PC-3 (cell line): Measurements from ENCODE around the gene GFRA3. TPM values are rescaled to one million over a fixed set of nuclear protein-coding genes. Genes with fewer than 3 reads are reported as not detected.
A peak's percentile ranks its signal among the peaks of the same experiment; 100 is the strongest.
"Not testable (repeated sequence)": the region's sequence is repeated elsewhere in the genome, so short reads cannot be mapped to it uniquely, and the experiment has no call there.

Source experiments
- ATAC-seq: fragments of 200-7000 bp; cut with Tn5 transposase; 2 replicates; pipeline ENCODE4 v1.9.1; 2020; ENCODE audit warnings: mild to moderate bottlenecking, moderate library complexity
- Bru-seq: library from RNA; stranded (reverse); fragments of 400-500 nt; gene quantifications from one replicate; lab custom pipeline; 2021; lab: Mats Ljungman, UMichigan
- BruChase-seq, 2 experiments: library from RNA; stranded (reverse); fragments of 400-500 nt; gene quantifications; one replicate each; lab custom pipeline; 2021; lab: Mats Ljungman, UMichigan
- BruUV-seq: library from RNA; stranded (reverse); fragments of 400-500 nt; replicated peaks from 2 replicates; lab custom pipeline; 2021; lab: Mats Ljungman, UMichigan
- CTCF ChIA-PET: fragments of 300-600 bp; sonication (Branson Sonifier 250); formaldehyde crosslinking; loops from one replicate; lab custom pipeline; 2022; ENCODE audit warnings: antibody characterized with exemption; lab: Charles Lee
- POLR2A ChIA-PET: fragments of 300-600 bp; sonication (Branson Sonifier 250); formaldehyde crosslinking; loops from one replicate; lab custom pipeline; 2022; ENCODE audit warnings: antibody characterized with exemption; ENCODE audit not compliant: unreplicated experiment; lab: Charles Lee
- DNase-seq: peaks from one replicate; pipeline ENCODE4 v3.0.0-alpha.2; 2015
- H2AFZ ChIP-seq: fragments of 300-600 bp; sonication (generic); 2 replicates; pipeline ENCODE4 v1.6.0; 2016; ENCODE audit warnings: antibody characterized with exemption, low read length
- H3F3A ChIP-seq: fragments of 300-600 bp; sonication (generic); one replicate; pipeline ENCODE4 v1.6.0; 2017; ENCODE audit warnings: antibody characterized with exemption, low read length, control low read depth, mild to moderate bottlenecking; ENCODE audit not compliant: unreplicated experiment
- H3K27ac ChIP-seq: fragments of 300-600 bp; sonication (generic); 2 replicates; pipeline ENCODE4 v1.5.1; 2016; ENCODE audit warnings: mild to moderate bottlenecking, low read length
- H3K27me3 ChIP-seq: fragments of 300-600 bp; sonication (generic); 2 replicates; pipeline ENCODE4 v1.6.1; 2016; ENCODE audit warnings: low read length, mixed read lengths
- H3K36me3 ChIP-seq: fragments of 300-600 bp; sonication (generic); 2 replicates; pipeline ENCODE4 v1.6.1; 2016; ENCODE audit warnings: low read depth, mixed run types, low read length, mixed read lengths
- H3K4me1 ChIP-seq: fragments of 300-600 bp; sonication (generic); 2 replicates; pipeline ENCODE4 v1.5.1; 2016; ENCODE audit warnings: low read length; ENCODE audit not compliant: insufficient read depth
- H3K4me2 ChIP-seq: fragments of 300-600 bp; sonication (generic); 2 replicates; pipeline ENCODE4 v1.6.0; 2016; ENCODE audit warnings: low read length
- H3K4me3 ChIP-seq: fragments of 300-600 bp; sonication (generic); 2 replicates; pipeline ENCODE4 v1.5.1; 2016; ENCODE audit warnings: mild to moderate bottlenecking, low read length, mixed read lengths
- H3K79me2 ChIP-seq: fragments of 300-600 bp; sonication (generic); 2 replicates; pipeline ENCODE4 v1.6.1; 2017; ENCODE audit warnings: low read length, mixed read lengths
- H3K9ac ChIP-seq: fragments of 300-600 bp; sonication (generic); 2 replicates; pipeline ENCODE4 v1.6.0; 2016; ENCODE audit warnings: mild to moderate bottlenecking, low read length
- H3K9me2 ChIP-seq: fragments of 300-600 bp; sonication (generic); replicated peaks from 2 replicates; pipeline ENCODE4 v1.6.1; 2016; ENCODE audit warnings: mixed run types, low read length, mixed read lengths
- H3K9me3 ChIP-seq: fragments of 300-600 bp; sonication (generic); 2 replicates; pipeline ENCODE4 v1.6.1; 2016; ENCODE audit warnings: low read length, mixed read lengths
- H4K20me1 ChIP-seq: fragments of 300-600 bp; sonication (generic); 2 replicates; pipeline ENCODE4 v1.6.1; 2016; ENCODE audit warnings: low read length, mixed read lengths
- EZH2 ChIP-seq: fragments of 300-600 bp; sonication (generic); IDR thresholded peaks from one replicate; pipeline ENCODE4 v1.6.1; 2017; ENCODE audit warnings: antibody characterized with exemption, mild to moderate bottlenecking, low read length; ENCODE audit not compliant: unreplicated experiment
- EZH2phosphoT487 ChIP-seq: fragments of 300-600 bp; sonication (generic); IDR thresholded peaks from 2 replicates; pipeline ENCODE4 v1.6.1; 2018; ENCODE audit warnings: mild to moderate bottlenecking, antibody characterized with exemption, low read length, borderline replicate concordance
- intact Hi-C: fragments of 100-400 bp; cut with micrococcal nuclease; formaldehyde crosslinking; loops from 2 replicates; pipeline ENCODE4 v1.9.0; 2023
- long read RNA-seq: library from polyadenylated mRNA; unstranded; transcript quantifications from one replicate; pipeline ENCODE4 v2.0.0, GENCODE V29; 2021; ENCODE audit not compliant: unreplicated experiment
- total RNA-seq: library from RNA; depleted of rRNA; stranded (reverse); fragments of >200 nt; gene quantifications from 2 replicates; pipeline ENCODE4 v1.2.3, GENCODE V29; 2014; rRNA removed
- TF ChIP-seq, protein P1 (sequence below): fragments of 300-600 bp; sonication (generic); conservative IDR thresholded peaks from 2 replicates; pipeline ENCODE4 v1.5.1; 2017; ENCODE audit warnings: antibody characterized with exemption, low read depth, mild to moderate bottlenecking, low read length

The GFRA3 gene, protein sequence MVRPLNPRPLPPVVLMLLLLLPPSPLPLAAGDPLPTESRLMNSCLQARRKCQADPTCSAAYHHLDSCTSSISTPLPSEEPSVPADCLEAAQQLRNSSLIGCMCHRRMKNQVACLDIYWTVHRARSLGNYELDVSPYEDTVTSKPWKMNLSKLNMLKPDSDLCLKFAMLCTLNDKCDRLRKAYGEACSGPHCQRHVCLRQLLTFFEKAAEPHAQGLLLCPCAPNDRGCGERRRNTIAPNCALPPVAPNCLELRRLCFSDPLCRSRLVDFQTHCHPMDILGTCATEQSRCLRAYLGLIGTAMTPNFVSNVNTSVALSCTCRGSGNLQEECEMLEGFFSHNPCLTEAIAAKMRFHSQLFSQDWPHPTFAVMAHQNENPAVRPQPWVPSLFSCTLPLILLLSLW
- total RNA-seq, result not detected in 2 replicates
- percentile 14 among the genes with signal in this experiment for Bru-seq, nascent RNA
- percentile 24 among the genes with signal in this experiment for BruChase-seq, experiment 1, labeled RNA remaining after a 6-hour chase
- percentile 11 among the genes with signal in this experiment for BruChase-seq, experiment 2, labeled RNA remaining after a 2-hour chase
- long read RNA-seq, result 0 reads

DNA sequence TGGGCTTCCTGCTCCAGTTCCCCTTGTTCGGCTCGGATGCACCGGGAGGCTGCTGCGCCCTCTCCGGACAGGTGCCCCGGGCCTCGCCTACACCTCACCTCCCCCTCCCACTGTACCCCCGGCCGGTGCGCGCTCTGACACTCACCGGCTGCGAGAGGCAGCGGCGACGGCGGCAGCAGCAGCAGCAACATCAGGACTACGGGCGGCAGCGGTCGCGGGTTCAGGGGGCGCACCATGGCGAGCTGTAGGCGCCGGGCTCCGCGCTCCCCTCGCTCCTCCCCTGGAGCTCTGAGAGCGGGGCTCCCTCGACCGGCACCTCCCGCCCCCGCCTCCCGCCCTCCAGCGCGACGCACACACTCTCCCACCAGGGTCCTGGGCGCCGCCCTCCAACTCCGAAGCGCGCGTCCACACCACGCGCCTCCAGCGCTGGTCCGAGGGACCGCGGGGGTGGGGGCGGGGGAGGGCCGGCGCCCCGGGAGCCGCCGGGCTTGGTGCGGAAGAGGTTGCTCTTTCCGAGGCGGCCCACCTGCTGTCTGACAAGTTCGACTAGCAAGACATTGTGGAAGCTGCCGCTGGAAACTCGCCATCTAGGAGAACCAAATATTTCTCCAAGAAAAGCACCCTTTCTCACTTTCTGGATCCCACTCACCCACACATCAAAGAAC lies at the start of gene GFRA3:
GFRA3 (minus strand) TSS at position 433 of the 665 bp plus-strand sequence; CDS start at position 236, 197 bp downstream.
- Histone ChIP-seq H3K9me2 (no peaks in the 10 kb centered on the region), H3K9ac (no peak within 1 kb of the TSS), H3K79me2 (no peaks in the 10 kb centered on the region), H3K27me3 (no peaks in the 10 kb centered on the region), H2AFZ (no peak within 1 kb of the TSS), H3K4me3 (no peak within 1 kb of the TSS), H4K20me1 (no peaks in the 10 kb centered on the region), H3F3A (no peaks in the 10 kb centered on the region), H3K9me3 (no peaks in the 10 kb centered on the region), H3K4me2 (no peak within 1 kb of the TSS), H3K4me1 (no peaks in the 10 kb centered on the region), H3K27ac (no peak within 1 kb of the TSS), H3K36me3 (no peaks in the 10 kb centered on the region)
- ChIA-PET CTCF (no interaction called here), POLR2A (no interaction called here)
- intact Hi-C loops, result no loop called here
- TF ChIP-seq EZH2 (no peak), EZH2phosphoT487 (no peak)
- TF ChIP-seq, protein P1, sequence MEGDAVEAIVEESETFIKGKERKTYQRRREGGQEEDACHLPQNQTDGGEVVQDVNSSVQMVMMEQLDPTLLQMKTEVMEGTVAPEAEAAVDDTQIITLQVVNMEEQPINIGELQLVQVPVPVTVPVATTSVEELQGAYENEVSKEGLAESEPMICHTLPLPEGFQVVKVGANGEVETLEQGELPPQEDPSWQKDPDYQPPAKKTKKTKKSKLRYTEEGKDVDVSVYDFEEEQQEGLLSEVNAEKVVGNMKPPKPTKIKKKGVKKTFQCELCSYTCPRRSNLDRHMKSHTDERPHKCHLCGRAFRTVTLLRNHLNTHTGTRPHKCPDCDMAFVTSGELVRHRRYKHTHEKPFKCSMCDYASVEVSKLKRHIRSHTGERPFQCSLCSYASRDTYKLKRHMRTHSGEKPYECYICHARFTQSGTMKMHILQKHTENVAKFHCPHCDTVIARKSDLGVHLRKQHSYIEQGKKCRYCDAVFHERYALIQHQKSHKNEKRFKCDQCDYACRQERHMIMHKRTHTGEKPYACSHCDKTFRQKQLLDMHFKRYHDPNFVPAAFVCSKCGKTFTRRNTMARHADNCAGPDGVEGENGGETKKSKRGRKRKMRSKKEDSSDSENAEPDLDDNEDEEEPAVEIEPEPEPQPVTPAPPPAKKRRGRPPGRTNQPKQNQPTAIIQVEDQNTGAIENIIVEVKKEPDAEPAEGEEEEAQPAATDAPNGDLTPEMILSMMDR, result no peak
- ATAC-seq (no peak), DNase-seq (no peak)
- BruUV-seq, result no TSS peak

DNA sequence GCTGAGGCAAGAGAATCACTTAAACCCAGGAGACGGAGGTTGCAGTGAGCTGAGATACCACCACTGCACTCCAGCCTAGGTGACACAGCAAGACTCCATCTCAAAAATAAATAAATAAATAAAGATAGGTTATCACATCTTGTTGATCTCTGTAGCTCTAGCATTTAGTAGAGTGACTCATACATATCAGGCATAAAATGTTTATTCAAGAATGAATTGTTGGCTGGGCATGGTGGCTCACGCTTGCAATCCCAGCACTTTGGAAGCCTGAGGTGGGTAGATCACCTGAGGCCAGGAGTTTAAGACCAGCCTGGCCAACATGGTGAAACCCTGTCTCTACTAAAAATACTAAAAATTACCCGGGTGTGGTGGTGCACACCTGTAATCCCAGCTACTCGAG lies 43.8 kb upstream of the GFRA3 start:
- BruUV-seq, H3K79me2 ChIP-seq, intact Hi-C loops, H3K4me3 ChIP-seq, H3F3A ChIP-seq, H3K9ac ChIP-seq, H3K36me3 ChIP-seq, H3K4me2 ChIP-seq, H3K9me2 ChIP-seq, DNase-seq, H3K27ac ChIP-seq, H2AFZ ChIP-seq, CTCF ChIA-PET, H4K20me1 ChIP-seq, H3K9me3 ChIP-seq, POLR2A ChIA-PET, H3K4me1 ChIP-seq, H3K27me3 ChIP-seq: not testable (repeated sequence)
- ATAC-seq, result 0 out of 2 replicates have a peak, but pooled peaks have one; percentile 15

DNA sequence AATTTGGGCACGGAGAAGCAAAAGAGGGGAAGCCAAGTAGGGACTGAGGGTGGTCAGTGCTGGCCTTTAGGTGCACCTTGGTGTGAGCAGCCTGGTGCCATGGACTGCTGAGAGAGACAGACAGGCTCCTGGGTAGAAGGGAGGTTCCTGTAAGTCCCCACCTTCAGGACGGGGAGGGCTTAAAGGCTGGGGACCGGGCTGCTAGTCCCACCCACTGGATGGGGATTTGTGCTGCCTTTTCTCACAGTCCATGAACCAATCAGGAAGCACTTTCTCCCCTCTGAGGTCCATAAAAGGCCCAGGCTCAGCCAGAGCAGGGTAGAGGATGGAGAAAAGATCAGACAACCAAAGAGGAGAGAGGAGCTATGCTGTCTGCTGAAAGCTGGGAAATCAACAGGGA lies 41.9 kb upstream of the GFRA3 start:
- POLR2A ChIA-PET, result no interaction called here
- Histone ChIP-seq H3K36me3 (peaks cover 7% of the 10 kb centered on the region), H3K4me1 (no peaks in the 10 kb centered on the region), H3K9me3 (no peaks in the 10 kb centered on the region), H4K20me1 (no peaks in the 10 kb centered on the region), H3K4me3 (no peak overlapping the region), H3K4me2 (no peak overlapping the region), H3K27me3 (no peaks in the 10 kb centered on the region), H3K27ac (no peak overlapping the region), H3K79me2 (no peaks in the 10 kb centered on the region), H2AFZ (no peak overlapping the region), H3F3A (no peaks in the 10 kb centered on the region), H3K9ac (no peak overlapping the region), H3K9me2 (no peaks in the 10 kb centered on the region)
- TF ChIP-seq, protein P1, result no peak
- TF ChIP-seq EZH2, result no peak
- TF ChIP-seq EZH2phosphoT487, result no peak
- no peak for DNase-seq
- intact Hi-C loops, result no loop called here
- BruUV-seq, result no TSS peak
- no peak for ATAC-seq
- CTCF ChIA-PET, result no interaction called here
